ENCODE results near the gene MAPK7.

Gene MAPK7

GRCh38 chr17:19337712-19338023, 40.6 kb upstream of the MAPK7 start:
- TF ChIP-seq CTCF (IDR thresholded peaks at IDR 0.05; ENCODE audit: borderline replicate concordance, control extremely low read depth, extremely low read depth, insufficient read depth, missing control alignments): no peak
- DNase-seq (ENCODE audit: low spot score): no peak

GRCh38 chr17:19338031-19338990, 40.0 kb upstream of the MAPK7 start:
- in situ Hi-C loops (cut with MboI; ENCODE audit: low sequenced_read_pairs, unreplicated experiment): no loop called here
- TF ChIP-seq CTCF (IDR thresholded peaks at IDR 0.05; ENCODE audit: borderline replicate concordance, control extremely low read depth, extremely low read depth, insufficient read depth, missing control alignments): peak; percentile 49
- peak; percentile 84 for DNase-seq (ENCODE audit: low spot score)

More at GRCh38 chr17:19337712-19338023, 40.6 kb upstream of the MAPK7 start:
- in situ Hi-C loops (cut with MboI; ENCODE audit: low sequenced_read_pairs, unreplicated experiment): no loop called here

GRCh38 chr17:19339341-19339815, 38.9 kb upstream of the MAPK7 start:
- no peak for TF ChIP-seq CTCF (IDR thresholded peaks at IDR 0.05; ENCODE audit: borderline replicate concordance, control extremely low read depth, extremely low read depth, insufficient read depth, missing control alignments)
- DNase-seq (ENCODE audit: low spot score): no peak
- in situ Hi-C loops (cut with MboI; ENCODE audit: low sequenced_read_pairs, unreplicated experiment): no loop called here

- in situ Hi-C loops (cut with MboI; ENCODE audit: low sequenced_read_pairs, unreplicated experiment): no loop called here
- DNase-seq (ENCODE audit: low spot score): no peak
- TF ChIP-seq CTCF (IDR thresholded peaks at IDR 0.05; ENCODE audit: borderline replicate concordance, control extremely low read depth, extremely low read depth, insufficient read depth, missing control alignments): no peak
These were observed 37.1 kb upstream of the MAPK7 start for GRCh38 chr17:19341211-19341631.

GRCh38 chr17:19341641-19342610, 36.4 kb upstream of the MAPK7 start:
- in situ Hi-C loops (cut with MboI; ENCODE audit: low sequenced_read_pairs, unreplicated experiment): no loop called here
- peak; percentile 32 for DNase-seq (ENCODE audit: low spot score)
- TF ChIP-seq CTCF (IDR thresholded peaks at IDR 0.05; ENCODE audit: borderline replicate concordance, control extremely low read depth, extremely low read depth, insufficient read depth, missing control alignments): no peak

GRCh38 chr17:19342611-19343255, 35.6 kb upstream of the MAPK7 start:
- DNase-seq (ENCODE audit: low spot score): peak; percentile 38
- in situ Hi-C loops (cut with MboI; ENCODE audit: low sequenced_read_pairs, unreplicated experiment): no loop called here
- TF ChIP-seq CTCF (IDR thresholded peaks at IDR 0.05; ENCODE audit: borderline replicate concordance, control extremely low read depth, extremely low read depth, insufficient read depth, missing control alignments): no peak
